PC-3 (cell line): ENCODE measurements around the gene ZFAND6. TPM values are rescaled to one million over a fixed set of nuclear protein-coding genes. Genes with fewer than 3 reads are reported as not detected.

Experiments used
- ATAC-seq: fragments of 200-7000 bp; cut with Tn5 transposase; 2 replicates; pipeline ENCODE4 v1.9.1; 2020; ENCODE audit warnings: mild to moderate bottlenecking, moderate library complexity
- BruUV-seq: library from RNA; stranded (reverse); fragments of 400-500 nt; replicated peaks from 2 replicates; lab custom pipeline; 2021; lab: Mats Ljungman, UMichigan
- CTCF ChIA-PET: fragments of 300-600 bp; sonication (Branson Sonifier 250); formaldehyde crosslinking; loops from one replicate; lab custom pipeline; 2022; ENCODE audit warnings: antibody characterized with exemption; lab: Charles Lee
- POLR2A ChIA-PET: fragments of 300-600 bp; sonication (Branson Sonifier 250); formaldehyde crosslinking; loops from one replicate; lab custom pipeline; 2022; ENCODE audit warnings: antibody characterized with exemption; ENCODE audit not compliant: unreplicated experiment; lab: Charles Lee
- DNase-seq: peaks from one replicate; pipeline ENCODE4 v3.0.0-alpha.2; 2015
- H2AFZ ChIP-seq: fragments of 300-600 bp; sonication (generic); 2 replicates; pipeline ENCODE4 v1.6.0; 2016; ENCODE audit warnings: antibody characterized with exemption, low read length
- H3F3A ChIP-seq: fragments of 300-600 bp; sonication (generic); one replicate; pipeline ENCODE4 v1.6.0; 2017; ENCODE audit warnings: antibody characterized with exemption, low read length, control low read depth, mild to moderate bottlenecking; ENCODE audit not compliant: unreplicated experiment
- H3K27ac ChIP-seq: fragments of 300-600 bp; sonication (generic); 2 replicates; pipeline ENCODE4 v1.5.1; 2016; ENCODE audit warnings: mild to moderate bottlenecking, low read length
- H3K27me3 ChIP-seq: fragments of 300-600 bp; sonication (generic); 2 replicates; pipeline ENCODE4 v1.6.1; 2016; ENCODE audit warnings: low read length, mixed read lengths
- H3K36me3 ChIP-seq: fragments of 300-600 bp; sonication (generic); 2 replicates; pipeline ENCODE4 v1.6.1; 2016; ENCODE audit warnings: low read depth, mixed run types, low read length, mixed read lengths
- H3K4me1 ChIP-seq: fragments of 300-600 bp; sonication (generic); 2 replicates; pipeline ENCODE4 v1.5.1; 2016; ENCODE audit warnings: low read length; ENCODE audit not compliant: insufficient read depth
- H3K4me2 ChIP-seq: fragments of 300-600 bp; sonication (generic); 2 replicates; pipeline ENCODE4 v1.6.0; 2016; ENCODE audit warnings: low read length
- H3K4me3 ChIP-seq: fragments of 300-600 bp; sonication (generic); 2 replicates; pipeline ENCODE4 v1.5.1; 2016; ENCODE audit warnings: mild to moderate bottlenecking, low read length, mixed read lengths
- H3K79me2 ChIP-seq: fragments of 300-600 bp; sonication (generic); 2 replicates; pipeline ENCODE4 v1.6.1; 2017; ENCODE audit warnings: low read length, mixed read lengths
- H3K9ac ChIP-seq: fragments of 300-600 bp; sonication (generic); 2 replicates; pipeline ENCODE4 v1.6.0; 2016; ENCODE audit warnings: mild to moderate bottlenecking, low read length
- H3K9me2 ChIP-seq: fragments of 300-600 bp; sonication (generic); replicated peaks from 2 replicates; pipeline ENCODE4 v1.6.1; 2016; ENCODE audit warnings: mixed run types, low read length, mixed read lengths
- H3K9me3 ChIP-seq: fragments of 300-600 bp; sonication (generic); 2 replicates; pipeline ENCODE4 v1.6.1; 2016; ENCODE audit warnings: low read length, mixed read lengths
- H4K20me1 ChIP-seq: fragments of 300-600 bp; sonication (generic); 2 replicates; pipeline ENCODE4 v1.6.1; 2016; ENCODE audit warnings: low read length, mixed read lengths
- CTCF ChIP-seq: fragments of 300-600 bp; sonication (generic); conservative IDR thresholded peaks from 2 replicates; pipeline ENCODE4 v1.5.1; 2017; ENCODE audit warnings: antibody characterized with exemption, low read depth, mild to moderate bottlenecking, low read length
- EZH2 ChIP-seq: fragments of 300-600 bp; sonication (generic); IDR thresholded peaks from one replicate; pipeline ENCODE4 v1.6.1; 2017; ENCODE audit warnings: antibody characterized with exemption, mild to moderate bottlenecking, low read length; ENCODE audit not compliant: unreplicated experiment
- EZH2phosphoT487 ChIP-seq: fragments of 300-600 bp; sonication (generic); IDR thresholded peaks from 2 replicates; pipeline ENCODE4 v1.6.1; 2018; ENCODE audit warnings: mild to moderate bottlenecking, antibody characterized with exemption, low read length, borderline replicate concordance
- intact Hi-C: fragments of 100-400 bp; cut with micrococcal nuclease; formaldehyde crosslinking; loops from 2 replicates; pipeline ENCODE4 v1.9.0; 2023
- total RNA-seq: library from RNA; depleted of rRNA; stranded (reverse); fragments of >200 nt; gene quantifications from 2 replicates; pipeline ENCODE4 v1.2.3, GENCODE V29; 2014

The ZFAND6 gene
- total RNA-seq, 1 experiment from 2014 or later, result 96.6 TPM

GRCh38 chr15:80070840-80071239 lies 11.4 kb downstream of the ZFAND6 start:
- no peaks in the 10 kb centered on the region for H4K20me1 ChIP-seq
- H2AFZ ChIP-seq, result no peak overlapping the region
- no peaks in the 10 kb centered on the region for H3F3A ChIP-seq
- BruUV-seq, result no TSS peak
- intact Hi-C loops, result loop anchor here (5.0 kb wide), 3 partner anchors 36 to 101 kb away; partner anchors contain the start of gene FAH
- peak; percentile 36 for DNase-seq
- no peaks in the 10 kb centered on the region for H3K36me3 ChIP-seq
- H3K27me3 ChIP-seq, result no peaks in the 10 kb centered on the region
- H3K9me2 ChIP-seq, result no peaks in the 10 kb centered on the region
- H3K4me2 ChIP-seq, result peak overlapping the region; percentile 86
- H3K4me1 ChIP-seq, result peaks cover 32% of the 10 kb centered on the region
- peak overlapping the region; percentile 78; the same call in 1 of the 2 replicates for H3K4me3 ChIP-seq
- H3K79me2 ChIP-seq, result peaks cover 96% of the 10 kb centered on the region
- no peak overlapping the region for H3K27ac ChIP-seq
- TF ChIP-seq EZH2phosphoT487, result no peak
- TF ChIP-seq CTCF, result no peak
- no peak for TF ChIP-seq EZH2
- ATAC-seq, result no peak
- ChIA-PET CTCF (no interaction called here), POLR2A (no interaction called here)
- no peaks in the 10 kb centered on the region for H3K9me3 ChIP-seq
- H3K9ac ChIP-seq, result no peak overlapping the region

- Histone ChIP-seq H3F3A (no peaks in the 10 kb centered on the region), H3K9ac (peak overlapping the region; percentile 25; the same call in 1 of the 2 replicates), H3K79me2 (peaks cover 96% of the 10 kb centered on the region), H3K27me3 (no peaks in the 10 kb centered on the region), H3K36me3 (no peaks in the 10 kb centered on the region), H3K9me3 (no peaks in the 10 kb centered on the region), H3K9me2 (no peaks in the 10 kb centered on the region), H3K4me3 (peak overlapping the region; percentile 78), H3K4me2 (peak overlapping the region; percentile 86), H2AFZ (no peak overlapping the region), H4K20me1 (no peaks in the 10 kb centered on the region), H3K4me1 (peaks cover 32% of the 10 kb centered on the region), H3K27ac (no peak overlapping the region)
- POLR2A ChIA-PET, result no interaction called here
- TF ChIP-seq CTCF (no peak), EZH2phosphoT487 (no peak), EZH2 (no peak)
- intact Hi-C loops, result loop anchor here (5.0 kb wide), 3 partner anchors 36 to 101 kb away; partner anchors contain the start of gene FAH
- DNase-seq (no peak), ATAC-seq (no peak)
- CTCF ChIA-PET, result no interaction called here
- no TSS peak for BruUV-seq
Observed at GRCh38 chr15:80071652-80072051, 12.2 kb downstream of the ZFAND6 start.

- no TSS peak for BruUV-seq
- Histone ChIP-seq H3K27ac (no peak overlapping the region), H3K79me2 (peaks cover 93% of the 10 kb centered on the region), H3K4me1 (peaks cover 32% of the 10 kb centered on the region), H3K4me3 (peak overlapping the region; percentile 78), H2AFZ (no peak overlapping the region), H3K27me3 (no peaks in the 10 kb centered on the region), H3F3A (no peaks in the 10 kb centered on the region), H3K36me3 (no peaks in the 10 kb centered on the region), H3K4me2 (peak overlapping the region; percentile 86), H3K9me2 (no peaks in the 10 kb centered on the region), H4K20me1 (no peaks in the 10 kb centered on the region), H3K9ac (peak overlapping the region; percentile 60; the same call in 1 of the 2 replicates), H3K9me3 (no peaks in the 10 kb centered on the region)
- ATAC-seq (peak; percentile 94), DNase-seq (peak; percentile 92)
- intact Hi-C loops, result loop anchor here (5.0 kb wide), 3 partner anchors 35 to 100 kb away; partner anchors contain the start of gene FAH
- CTCF ChIA-PET, result interaction anchor here (0.6 kb wide), 1 partner anchor 20 kb away, joined by 4 read pairs; no protein-coding TSS in a partner anchor
- TF ChIP-seq CTCF (no peak), EZH2 (no peak), EZH2phosphoT487 (no peak)
- POLR2A ChIA-PET, result no interaction called here
Observed at GRCh38 chr15:80072285-80072994, 13.0 kb downstream of the ZFAND6 start.
